ENCODE data around the gene CCNJ. TPM values are rescaled to one million over a fixed set of nuclear protein-coding genes. Genes with fewer than 3 reads are reported as not detected.
A peak's percentile ranks its signal among the peaks of the same experiment; 100 is the strongest.

Gene CCNJ
- total and polyA plus RNA-seq, 2 of the 13 experiments (the other 11 are each of a cell fraction or from before 2014, with no cell fraction given) = 14.1 to 21.5 TPM

DNA sequence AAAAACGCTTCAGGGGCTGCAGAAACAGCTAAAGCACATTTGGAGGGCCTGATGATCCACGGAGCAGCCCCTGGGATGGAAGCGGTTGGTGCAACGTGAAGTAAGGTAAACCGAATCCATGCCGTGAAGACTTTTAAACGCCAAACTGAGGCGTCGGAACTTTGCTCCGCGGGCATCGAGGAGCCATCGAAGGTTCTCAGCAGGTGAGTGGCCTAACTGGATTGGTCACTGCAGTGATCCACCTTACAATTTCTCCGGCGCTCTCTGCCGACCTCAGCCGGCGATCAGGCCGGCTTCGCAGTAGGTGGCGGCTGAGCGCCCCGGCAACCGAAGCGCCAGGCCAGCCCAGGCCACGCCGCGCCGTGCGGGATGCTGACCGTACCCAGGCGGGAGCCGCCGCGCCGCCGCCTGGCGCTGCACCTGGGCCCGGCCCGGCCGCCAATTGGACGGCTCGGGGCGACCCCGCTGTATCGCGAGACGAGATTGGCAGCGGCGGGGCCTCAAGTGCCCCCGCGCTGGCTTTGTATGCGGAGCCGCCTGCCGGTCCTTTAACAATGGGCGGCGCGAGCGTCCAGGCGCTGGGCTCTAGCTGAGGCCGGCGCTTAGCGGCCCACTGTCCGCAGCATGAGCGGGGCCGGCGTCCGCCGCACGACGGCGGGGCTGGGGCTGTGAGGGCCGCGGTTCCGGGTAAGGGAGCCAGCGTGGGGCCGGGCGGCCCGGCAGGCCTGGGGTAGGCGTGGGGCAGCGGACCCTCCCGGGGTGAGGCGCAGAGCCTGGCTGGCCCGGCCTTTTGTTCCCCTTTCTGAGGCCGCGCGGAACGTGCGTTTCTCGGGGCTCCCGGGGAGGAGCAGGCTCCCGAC is at the start of gene CCNJ (continued):
- no peak for TF ChIP-seq TBL1XR1 (IDR thresholded peaks at IDR 0.05; ENCODE audit: borderline replicate concordance, low read length, partially characterized antibody)
- TF ChIP-seq PAF1 (CRISPR knock-in tag; IDR thresholded peaks at IDR 0.05) = no peak
- no peak for TF ChIP-seq MAFG (CRISPR knock-in tag; IDR thresholded peaks at IDR 0.05)
- TF ChIP-seq, protein P1, sequence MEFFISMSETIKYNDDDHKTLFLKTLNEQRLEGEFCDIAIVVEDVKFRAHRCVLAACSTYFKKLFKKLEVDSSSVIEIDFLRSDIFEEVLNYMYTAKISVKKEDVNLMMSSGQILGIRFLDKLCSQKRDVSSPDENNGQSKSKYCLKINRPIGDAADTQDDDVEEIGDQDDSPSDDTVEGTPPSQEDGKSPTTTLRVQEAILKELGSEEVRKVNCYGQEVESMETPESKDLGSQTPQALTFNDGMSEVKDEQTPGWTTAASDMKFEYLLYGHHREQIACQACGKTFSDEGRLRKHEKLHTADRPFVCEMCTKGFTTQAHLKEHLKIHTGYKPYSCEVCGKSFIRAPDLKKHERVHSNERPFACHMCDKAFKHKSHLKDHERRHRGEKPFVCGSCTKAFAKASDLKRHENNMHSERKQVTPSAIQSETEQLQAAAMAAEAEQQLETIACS (CRISPR knock-in tag; IDR thresholded peaks at IDR 0.05) = peak; percentile 48; the same call in 1 of the 2 replicates
- no peak for TF ChIP-seq ARNT (IDR thresholded peaks at IDR 0.05)
- no peak for TF ChIP-seq ZNF296 (CRISPR knock-in tag; conservative IDR thresholded peaks at IDR 0.05)
- TF ChIP-seq, protein P2, sequence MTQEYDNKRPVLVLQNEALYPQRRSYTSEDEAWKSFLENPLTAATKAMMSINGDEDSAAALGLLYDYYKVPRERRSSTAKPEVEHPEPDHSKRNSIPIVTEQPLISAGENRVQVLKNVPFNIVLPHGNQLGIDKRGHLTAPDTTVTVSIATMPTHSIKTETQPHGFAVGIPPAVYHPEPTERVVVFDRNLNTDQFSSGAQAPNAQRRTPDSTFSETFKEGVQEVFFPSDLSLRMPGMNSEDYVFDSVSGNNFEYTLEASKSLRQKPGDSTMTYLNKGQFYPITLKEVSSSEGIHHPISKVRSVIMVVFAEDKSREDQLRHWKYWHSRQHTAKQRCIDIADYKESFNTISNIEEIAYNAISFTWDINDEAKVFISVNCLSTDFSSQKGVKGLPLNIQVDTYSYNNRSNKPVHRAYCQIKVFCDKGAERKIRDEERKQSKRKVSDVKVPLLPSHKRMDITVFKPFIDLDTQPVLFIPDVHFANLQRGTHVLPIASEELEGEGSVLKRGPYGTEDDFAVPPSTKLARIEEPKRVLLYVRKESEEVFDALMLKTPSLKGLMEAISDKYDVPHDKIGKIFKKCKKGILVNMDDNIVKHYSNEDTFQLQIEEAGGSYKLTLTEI (CRISPR knock-in tag; conservative IDR thresholded peaks at IDR 0.05) = no peak
- TF ChIP-seq HOXD1 (CRISPR knock-in tag; IDR thresholded peaks at IDR 0.05) = peak; percentile 54; the same call in 1 of the 2 replicates
- TF ChIP-seq RXRB (CRISPR knock-in tag; IDR thresholded peaks at IDR 0.05; ENCODE audit: borderline replicate concordance) = no peak; the same call in 1 of the 2 replicates
- TF ChIP-seq BHLHE40 (IDR thresholded peaks at IDR 0.05; ENCODE audit: low read length) = 0 out of 2 replicates have a peak, but pooled peaks have one; percentile 19
- TF ChIP-seq RARG (CRISPR knock-in tag; IDR thresholded peaks at IDR 0.05; ENCODE audit: low read depth) = 0 out of 2 replicates have a peak, but pooled peaks have one; percentile 66
- TF ChIP-seq ZNF282 (IDR thresholded peaks at IDR 0.05; ENCODE audit: partially characterized antibody) = no peak
- no peak for TF ChIP-seq RFX1 (IDR thresholded peaks at IDR 0.05)
- TF ChIP-seq EP300 (IDR thresholded peaks at IDR 0.05; ENCODE audit: low read depth in 2 of 2, low read length in 2 of 2) = 0 out of 4 replicates have a peak, but pooled peaks of 1 of the 2 experiments have one; percentile 27
- no peak for TF ChIP-seq EP300 (CRISPR knock-in tag; IDR thresholded peaks at IDR 0.05; ENCODE audit: borderline replicate concordance)
- no peak for TF ChIP-seq ETV5 (CRISPR knock-in tag; IDR thresholded peaks at IDR 0.05; ENCODE audit: borderline replicate concordance)
- TF ChIP-seq, protein P3, sequence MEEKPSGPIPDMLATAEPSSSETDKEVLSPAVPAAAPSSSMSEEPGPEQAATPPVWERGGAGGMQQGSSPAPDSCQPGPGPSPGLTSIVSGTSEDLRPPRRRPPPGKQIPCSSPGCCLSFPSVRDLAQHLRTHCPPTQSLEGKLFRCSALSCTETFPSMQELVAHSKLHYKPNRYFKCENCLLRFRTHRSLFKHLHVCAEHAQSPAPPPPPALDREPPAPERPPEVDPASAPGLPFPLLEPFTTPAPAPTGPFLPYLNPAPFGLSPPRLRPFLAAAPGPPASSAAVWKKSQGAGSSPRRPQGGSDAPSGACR (CRISPR knock-in tag; IDR thresholded peaks at IDR 0.05) = no peak
- TF ChIP-seq ZNF383 (CRISPR knock-in tag; IDR thresholded peaks at IDR 0.05; ENCODE audit: borderline replicate concordance) = no peak
- no peak for TF ChIP-seq PTBP1 (IDR thresholded peaks at IDR 0.05; ENCODE audit: low read depth, low read length, poor library complexity, severe bottlenecking)
- TF ChIP-seq, protein P4, sequence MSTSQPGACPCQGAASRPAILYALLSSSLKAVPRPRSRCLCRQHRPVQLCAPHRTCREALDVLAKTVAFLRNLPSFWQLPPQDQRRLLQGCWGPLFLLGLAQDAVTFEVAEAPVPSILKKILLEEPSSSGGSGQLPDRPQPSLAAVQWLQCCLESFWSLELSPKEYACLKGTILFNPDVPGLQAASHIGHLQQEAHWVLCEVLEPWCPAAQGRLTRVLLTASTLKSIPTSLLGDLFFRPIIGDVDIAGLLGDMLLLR (CRISPR knock-in tag; IDR thresholded peaks at IDR 0.05) = peak; percentile 73; the same call in 1 of the 2 replicates
- TF ChIP-seq REXO4 (CRISPR knock-in tag; IDR thresholded peaks at IDR 0.05; ENCODE audit: borderline replicate concordance) = no peak; the same call in 1 of the 2 replicates
- peak; percentile 92 for TF ChIP-seq ZNF766 (CRISPR knock-in tag; IDR thresholded peaks at IDR 0.05; ENCODE audit: borderline replicate concordance)
- peak; percentile 65; the same call in 1 of the 2 replicates for TF ChIP-seq ZNF263 (CRISPR knock-in tag; IDR thresholded peaks at IDR 0.05)
- TF ChIP-seq AKAP8 (CRISPR knock-in tag; IDR thresholded peaks at IDR 0.05) = no peak
- no peak; the same call in 1 of the 2 replicates for TF ChIP-seq SMAD1 (CRISPR knock-in tag; IDR thresholded peaks at IDR 0.05; ENCODE audit: borderline replicate concordance, low read depth)
- TF ChIP-seq SMARCE1 (IDR thresholded peaks at IDR 0.05; ENCODE audit: borderline replicate concordance) = no peak
- TF ChIP-seq ZNF546 (CRISPR knock-in tag; conservative IDR thresholded peaks at IDR 0.05) = peak; percentile 83; the same call in 1 of the 2 replicates

All from HepG2 (cell line).